Neutrophil (primary cell): Measurements from ENCODE around the gene C1orf105.

Experiments used
- H3K27ac ChIP-seq: fragments of 200-600 bp; sonication (generic); 2 replicates; pipeline ENCODE4 v1.5.1; 2016; ENCODE audit warnings: mild to moderate bottlenecking, moderate library complexity
- H3K27me3 ChIP-seq: fragments of 200-600 bp; sonication (generic); 2 replicates; pipeline ENCODE4 v1.6.0; 2016; ENCODE audit warnings: mild to moderate bottlenecking
- H3K36me3 ChIP-seq: fragments of 200-600 bp; sonication (generic); 2 replicates; pipeline ENCODE4 v1.5.1; 2017
- H3K4me1 ChIP-seq, 2 experiments: fragments of 200-600 bp in 1 of 2; sonication (generic) in 1 of 2; 1 replicate in 1 of 2; 2 replicates in 1 of 2; pipeline versions ENCODE4 v1.5.1 to v1.6.1; 2013 to 2016; ENCODE audit warnings: low read depth in 1 of 2, low read length in 1 of 2, mild to moderate bottlenecking in 1 of 2, moderate library complexity in 1 of 2; ENCODE audit not compliant: control insufficient read depth in 1 of 2, insufficient read depth in 1 of 2
- H3K4me3 ChIP-seq, 2 experiments: fragments of 200-600 bp in 1 of 2; sonication (generic) in 1 of 2; 1 replicate in 1 of 2; 2 replicates in 1 of 2; pipeline ENCODE4 v1.5.1; 2013 to 2016; ENCODE audit warnings: low read depth in 1 of 2, low read length in 1 of 2, mild to moderate bottlenecking in 1 of 2, moderate library complexity in 1 of 2
- H3K9me3 ChIP-seq: fragments of 200-600 bp; sonication (generic); 2 replicates; pipeline ENCODE4 v1.5.1; 2016
- CTCF ChIP-seq: fragments of 200-600 bp; sonication (generic); IDR thresholded peaks from 2 replicates; pipeline ENCODE4 v1.5.1; 2016; ENCODE audit warnings: antibody characterized with exemption

C1orf105 gene

GRCh38 chr1:172414331-172414730 lies 6.2 kb upstream of the C1orf105 start:
- no peaks in the 10 kb centered on the region for H3K36me3 ChIP-seq
- H3K4me1 ChIP-seq = no peaks in the 10 kb centered on the region
- no peak for TF ChIP-seq CTCF
- H3K27me3 ChIP-seq = no peaks in the 10 kb centered on the region
- no peaks in the 10 kb centered on the region for H3K9me3 ChIP-seq
- no peak overlapping the region for H3K4me3 ChIP-seq
- H3K27ac ChIP-seq = no peak overlapping the region

GRCh38 chr1:172416496-172417035 lies 3.9 kb upstream of the C1orf105 start:
- H3K4me1 ChIP-seq = no peaks in the 10 kb centered on the region
- TF ChIP-seq CTCF = no peak
- H3K36me3 ChIP-seq = no peaks in the 10 kb centered on the region
- no peak overlapping the region for H3K4me3 ChIP-seq
- no peak overlapping the region for H3K27ac ChIP-seq
- no peaks in the 10 kb centered on the region for H3K9me3 ChIP-seq
- H3K27me3 ChIP-seq = no peaks in the 10 kb centered on the region

- H3K4me3 ChIP-seq = no peak overlapping the region
- H3K4me1 ChIP-seq = no peaks in the 10 kb centered on the region
- H3K27me3 ChIP-seq = no peaks in the 10 kb centered on the region
- TF ChIP-seq CTCF = no peak
- H3K9me3 ChIP-seq = no peaks in the 10 kb centered on the region
- H3K27ac ChIP-seq = no peak overlapping the region
- H3K36me3 ChIP-seq = no peaks in the 10 kb centered on the region
These were observed 2.9 kb upstream of the C1orf105 start for GRCh38 chr1:172417557-172417956.

- Histone ChIP-seq H3K9me3 (no peaks in the 10 kb centered on the region), H3K36me3 (no peaks in the 10 kb centered on the region), H3K27ac (no peak overlapping the region), H3K27me3 (no peaks in the 10 kb centered on the region), H3K4me3 (no peak overlapping the region), H3K4me1 (no peaks in the 10 kb centered on the region)
- TF ChIP-seq CTCF = no peak
These were observed 1.6 kb downstream of the C1orf105 start for GRCh38 chr1:172421974-172422604.

GRCh38 chr1:172423336-172423735 lies 2.9 kb downstream of the C1orf105 start:
- Histone ChIP-seq H3K4me1 (no peaks in the 10 kb centered on the region), H3K27ac (no peak overlapping the region), H3K4me3 (no peak overlapping the region), H3K36me3 (no peaks in the 10 kb centered on the region), H3K9me3 (no peaks in the 10 kb centered on the region), H3K27me3 (no peaks in the 10 kb centered on the region)
- no peak for TF ChIP-seq CTCF
